ENCODE data around the gene PMPCB. TPM values are rescaled to one million over a fixed set of nuclear protein-coding genes. Genes with fewer than 3 reads are reported as not detected.
"Not testable (repeated sequence)": the region's sequence is repeated elsewhere in the genome, so short reads cannot be mapped to it uniquely, and the experiment has no call there.

Gene PMPCB, protein sequence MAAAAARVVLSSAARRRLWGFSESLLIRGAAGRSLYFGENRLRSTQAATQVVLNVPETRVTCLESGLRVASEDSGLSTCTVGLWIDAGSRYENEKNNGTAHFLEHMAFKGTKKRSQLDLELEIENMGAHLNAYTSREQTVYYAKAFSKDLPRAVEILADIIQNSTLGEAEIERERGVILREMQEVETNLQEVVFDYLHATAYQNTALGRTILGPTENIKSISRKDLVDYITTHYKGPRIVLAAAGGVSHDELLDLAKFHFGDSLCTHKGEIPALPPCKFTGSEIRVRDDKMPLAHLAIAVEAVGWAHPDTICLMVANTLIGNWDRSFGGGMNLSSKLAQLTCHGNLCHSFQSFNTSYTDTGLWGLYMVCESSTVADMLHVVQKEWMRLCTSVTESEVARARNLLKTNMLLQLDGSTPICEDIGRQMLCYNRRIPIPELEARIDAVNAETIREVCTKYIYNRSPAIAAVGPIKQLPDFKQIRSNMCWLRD
- polyA plus RNA-seq (ENCODE audit: insufficient read length in 3 of 3), result 100 to 1,000 TPM in 1 of 3 donors, 10 to 100 TPM in 2; 91.8 to 103 (median 97.0) TPM
- long read RNA-seq, donor 1, transcript PMPCB-201 (13 exons, 2,472 nt), result major isoform, 26 of 118 reads
- long read RNA-seq, donor 1, transcript PMPCB-202 (12 exons, 1,714 nt), result minor isoform, 6 of 118 reads
- long read RNA-seq, donor 1, partial matches to known transcripts, result 84 of 118 reads
- long read RNA-seq, donor 1, other reads (novel, unspliced or antisense), result 0 of 118 reads
- long read RNA-seq, donor 2, transcript PMPCB-202 (12 exons, 1,714 nt), result minor isoform, 5 of 188 reads
- long read RNA-seq, donor 2, transcript PMPCB-201 (13 exons, 2,472 nt), result major isoform, 23 of 188 reads
- long read RNA-seq, donor 2, partial matches to known transcripts, result 139 of 188 reads
- long read RNA-seq, donor 2, other reads (novel, unspliced or antisense), result 19 of 188 reads
- long read RNA-seq, donor 3, transcript PMPCB-201 (13 exons, 2,472 nt), result major isoform, 14 of 134 reads
- long read RNA-seq, donor 3, transcript PMPCB-202 (12 exons, 1,714 nt), result minor isoform, 5 of 134 reads
- long read RNA-seq, donor 3, partial matches to known transcripts, result 102 of 134 reads
- long read RNA-seq, donor 3, other reads (novel, unspliced or antisense), result 10 of 134 reads
- long read RNA-seq, donor 4, transcript PMPCB-201 (13 exons, 2,472 nt), result major isoform, 22 of 201 reads
- long read RNA-seq, donor 4, transcript PMPCB-202 (12 exons, 1,714 nt), result minor isoform, 9 of 201 reads
- long read RNA-seq, donor 4, partial matches to known transcripts, result 158 of 201 reads
- long read RNA-seq, donor 4, other reads (novel, unspliced or antisense), result 10 of 201 reads
- long read RNA-seq, donor 5, transcript PMPCB-201 (13 exons, 2,472 nt), result major isoform, 6 of 33 reads
- long read RNA-seq, donor 5, partial matches to known transcripts, result 27 of 33 reads
- long read RNA-seq, donor 5, other reads (novel, unspliced or antisense), result 0 of 33 reads
- long read RNA-seq, donor 6, transcript PMPCB-201 (13 exons, 2,472 nt), result major isoform, 20 of 230 reads
- long read RNA-seq, donor 6, partial matches to known transcripts, result 191 of 230 reads
- long read RNA-seq, donor 6, other reads (novel, unspliced or antisense), result 10 of 230 reads
- long read RNA-seq, donor 7, transcript PMPCB-201 (13 exons, 2,472 nt), result major isoform, 35 of 128 reads
- long read RNA-seq, donor 7, partial matches to known transcripts, result 85 of 128 reads
- long read RNA-seq, donor 7, other reads (novel, unspliced or antisense), result 0 of 128 reads
- long read RNA-seq, donor 8, transcript PMPCB-201 (13 exons, 2,472 nt), result major isoform, 15 of 78 reads
- long read RNA-seq, donor 8, partial matches to known transcripts, result 56 of 78 reads
- long read RNA-seq, donor 8, other reads (novel, unspliced or antisense), result 5 of 78 reads
- long read RNA-seq, donor 9, transcript PMPCB-201 (13 exons, 2,472 nt), result major isoform, 32 of 238 reads
- long read RNA-seq, donor 9, partial matches to known transcripts, result 184 of 238 reads
- long read RNA-seq, donor 9, other reads (novel, unspliced or antisense), result 16 of 238 reads
- long read RNA-seq, donor 10, transcript PMPCB-201 (13 exons, 2,472 nt), result major isoform, 17 of 198 reads
- long read RNA-seq, donor 10, partial matches to known transcripts, result 171 of 198 reads
- long read RNA-seq, donor 10, other reads (novel, unspliced or antisense), result 5 of 198 reads
- long read RNA-seq, donor 11, transcript PMPCB-201 (13 exons, 2,472 nt), result major isoform, 16 of 107 reads
- long read RNA-seq, donor 11, partial matches to known transcripts, result 87 of 107 reads
- long read RNA-seq, donor 11, other reads (novel, unspliced or antisense), result 0 of 107 reads
- long read RNA-seq, donor 12, transcript PMPCB-201 (13 exons, 2,472 nt), result major isoform, 28 of 200 reads
- long read RNA-seq, donor 12, transcript PMPCB-207 (2 exons, 1,615 nt), result minor isoform, 5 of 200 reads
- long read RNA-seq, donor 12, transcript PMPCB-202 (12 exons, 1,714 nt), result minor isoform, 6 of 200 reads
- long read RNA-seq, donor 12, partial matches to known transcripts, result 145 of 200 reads
- long read RNA-seq, donor 12, other reads (novel, unspliced or antisense), result 16 of 200 reads
- long read RNA-seq, donor 13, transcript PMPCB-201 (13 exons, 2,472 nt), result major isoform, 8 of 70 reads
- long read RNA-seq, donor 13, partial matches to known transcripts, result 54 of 70 reads
- long read RNA-seq, donor 13, other reads (novel, unspliced or antisense), result 0 of 70 reads
- long read RNA-seq, donor 14, transcript PMPCB-202 (12 exons, 1,714 nt), result minor isoform, 5 of 366 reads
- long read RNA-seq, donor 14, transcript PMPCB-201 (13 exons, 2,472 nt), result major isoform, 32 of 366 reads
- long read RNA-seq, donor 14, partial matches to known transcripts, result 298 of 366 reads
- long read RNA-seq, donor 14, other reads (novel, unspliced or antisense), result 29 of 366 reads
- long read RNA-seq, donor 15, transcript PMPCB-202 (12 exons, 1,714 nt), result minor isoform, 5 of 189 reads
- long read RNA-seq, donor 15, transcript PMPCB-201 (13 exons, 2,472 nt), result major isoform, 24 of 189 reads
- long read RNA-seq, donor 15, partial matches to known transcripts, result 156 of 189 reads
- long read RNA-seq, donor 15, other reads (novel, unspliced or antisense), result 0 of 189 reads
- long read RNA-seq, donor 16, transcript PMPCB-202 (12 exons, 1,714 nt), result minor isoform, 5 of 220 reads
- long read RNA-seq, donor 16, transcript PMPCB-201 (13 exons, 2,472 nt), result major isoform, 20 of 220 reads
- long read RNA-seq, donor 16, partial matches to known transcripts, result 185 of 220 reads
- long read RNA-seq, donor 16, other reads (novel, unspliced or antisense), result 8 of 220 reads

DNA sequence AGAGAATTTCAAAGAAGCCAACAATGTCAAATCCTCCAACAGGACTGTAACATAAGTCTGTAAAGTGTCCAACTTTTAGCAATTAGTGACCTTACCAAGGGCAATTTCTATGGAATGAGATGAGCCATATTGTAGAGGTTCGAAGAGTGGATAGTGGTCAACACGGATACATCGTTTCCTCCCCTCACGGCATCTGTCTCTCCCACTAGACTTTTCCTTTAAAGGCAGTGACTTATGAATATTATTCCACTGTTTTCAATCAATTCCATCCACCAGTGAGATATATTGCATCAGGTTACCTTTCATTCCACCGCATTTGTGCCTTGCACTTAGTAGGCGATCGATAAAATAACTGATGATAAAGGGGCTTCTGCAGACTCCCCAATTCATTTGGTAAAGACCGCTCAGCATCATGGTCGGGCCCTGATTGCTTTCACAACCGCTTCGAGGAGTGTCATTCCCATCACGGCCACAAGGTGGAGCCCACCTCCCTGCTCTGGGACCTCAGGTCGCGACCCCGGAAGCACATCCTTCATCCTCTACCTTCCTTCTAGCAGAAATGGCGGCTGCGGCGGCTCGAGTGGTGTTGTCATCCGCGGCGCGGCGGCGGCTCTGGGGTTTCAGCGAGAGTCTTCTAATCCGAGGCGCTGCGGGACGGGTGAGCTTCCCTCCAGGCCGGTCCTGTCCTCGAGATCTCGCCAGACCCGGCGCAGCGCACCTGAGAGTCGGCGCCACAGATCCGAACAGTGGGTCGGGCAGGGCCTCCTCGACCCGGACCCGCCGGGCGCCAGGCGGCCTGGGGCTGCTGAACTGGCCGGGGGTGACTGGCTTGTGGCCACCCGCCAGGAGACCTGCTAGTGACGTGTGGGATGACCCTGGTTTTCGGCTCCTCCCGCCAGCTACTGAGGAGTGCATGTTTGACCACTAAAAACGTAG lies at the start of gene PMPCB:
Gene PMPCB (plus strand): TSS at position 535 of the 936 bp plus-strand sequence. CDS start 25 bp downstream, at position 560.
- DNase-seq, result peak; percentile 92

DNA sequence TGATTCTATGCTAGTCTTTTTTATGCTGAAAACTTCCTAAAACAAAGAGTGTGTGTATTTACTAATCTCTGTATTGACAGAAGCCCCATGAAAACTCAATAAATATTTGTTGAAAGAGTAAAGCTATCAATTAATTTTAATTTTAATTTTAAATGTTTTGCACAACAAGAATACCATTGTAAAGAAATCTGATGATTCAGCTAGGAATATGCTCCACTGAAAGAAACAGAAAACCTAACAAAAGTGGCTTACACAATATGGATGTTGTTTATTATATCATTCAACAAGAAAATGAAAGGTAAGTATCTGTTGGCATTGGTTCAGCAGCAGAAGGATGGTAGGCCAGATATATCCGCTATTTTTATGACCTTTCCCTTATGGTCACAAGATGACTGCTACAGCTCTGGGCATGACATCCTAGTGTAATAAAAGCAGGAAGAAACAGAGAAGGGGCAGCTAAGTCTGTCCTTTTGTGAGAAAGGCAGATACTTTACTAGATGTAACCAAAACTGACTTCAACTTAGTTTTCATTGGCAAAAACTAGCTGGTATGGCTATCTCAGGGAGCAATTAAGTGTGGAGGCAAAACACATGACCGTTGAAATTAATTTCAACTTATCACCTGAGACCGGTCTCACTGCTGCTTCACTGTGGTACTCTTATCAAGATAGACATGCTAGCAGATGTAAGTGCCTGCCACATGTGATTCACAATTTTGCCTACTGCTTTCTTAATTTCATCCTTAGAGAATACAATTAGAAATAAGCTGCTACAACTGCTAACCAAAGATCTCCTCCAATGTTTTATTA lies 43.3 kb upstream of the PMPCB start:
- not testable (repeated sequence) for DNase-seq

DNA sequence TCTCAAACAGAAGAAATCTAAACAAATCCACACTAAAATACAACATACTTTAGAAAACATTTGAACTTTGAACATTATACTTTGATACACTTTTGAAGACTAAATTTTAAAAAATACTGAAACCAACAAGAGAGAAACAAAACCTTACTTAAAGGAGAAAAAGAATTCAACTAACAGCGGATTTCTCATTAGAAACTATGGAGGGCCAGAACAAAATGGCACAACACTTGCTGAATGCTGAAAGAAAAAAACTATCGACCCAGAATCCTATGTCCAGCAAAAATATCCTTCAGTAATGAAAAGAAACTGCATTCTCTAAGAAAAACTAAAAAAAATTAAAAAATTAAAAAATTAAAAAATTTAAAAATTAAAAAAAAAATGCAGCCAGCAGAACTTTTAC lies 33.2 kb upstream of the PMPCB start:
- DNase-seq, result not testable (repeated sequence)

DNA sequence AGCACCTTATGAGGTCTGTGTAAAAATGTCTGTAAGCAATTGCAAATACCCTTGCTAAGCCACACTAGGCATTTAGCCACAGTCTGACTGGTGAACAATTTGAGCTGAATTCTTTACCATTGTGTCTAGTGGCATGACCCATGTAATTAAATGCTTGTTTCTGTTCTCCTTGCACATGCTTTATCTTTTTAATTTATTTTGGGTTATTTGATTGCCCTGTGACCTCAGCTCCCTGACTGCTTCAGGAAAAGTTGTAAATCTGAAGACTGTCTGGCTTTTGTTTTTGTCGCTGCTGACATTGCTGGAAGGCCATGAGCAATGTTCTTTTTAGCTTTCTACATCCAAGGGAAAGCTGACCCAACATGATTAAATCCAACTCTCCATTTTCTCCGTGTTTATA lies 31.0 kb upstream of the PMPCB start:
- peak; percentile 8 for DNase-seq

DNA sequence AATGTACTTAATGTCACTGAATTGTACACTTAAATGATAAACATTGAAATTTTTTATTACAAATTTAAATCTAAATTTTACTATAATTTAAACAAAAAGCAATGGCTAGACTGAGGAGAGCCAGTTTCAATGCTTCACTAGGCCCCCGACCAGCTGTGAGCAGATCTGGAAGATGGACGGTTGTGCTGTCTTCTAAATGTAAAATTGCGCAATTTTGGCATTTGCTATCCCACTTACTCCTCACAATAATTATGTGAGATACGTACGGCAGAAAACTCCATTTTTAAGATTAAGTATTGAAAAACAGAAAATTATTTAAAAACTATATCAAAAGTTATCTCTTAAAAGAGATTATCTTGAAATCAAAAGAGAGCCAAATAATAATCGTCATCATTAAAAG lies 23.9 kb upstream of the PMPCB start:
- DNase-seq, result not testable (repeated sequence)

DNA sequence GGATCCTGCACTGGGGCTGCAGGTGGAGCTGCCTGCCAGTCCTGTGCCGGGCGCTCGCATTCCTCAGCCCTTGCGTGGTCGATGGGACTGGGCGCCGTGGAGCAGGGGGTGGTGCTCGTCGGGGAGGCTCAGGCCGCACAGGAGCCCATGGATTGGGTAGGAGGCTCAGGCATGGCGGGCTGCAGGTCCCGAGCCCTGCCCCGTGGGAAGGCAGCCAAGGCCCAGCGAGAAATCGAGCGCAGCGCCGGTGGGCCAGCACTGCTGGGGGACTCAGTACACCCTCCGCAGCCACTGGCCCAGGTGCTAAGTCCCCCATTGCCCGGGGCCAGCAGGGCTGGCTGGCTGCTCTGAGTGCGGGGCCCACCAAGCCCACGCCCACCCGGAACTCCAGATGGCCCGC lies 22.4 kb upstream of the PMPCB start:
- DNase-seq, result not testable (repeated sequence)

DNA sequence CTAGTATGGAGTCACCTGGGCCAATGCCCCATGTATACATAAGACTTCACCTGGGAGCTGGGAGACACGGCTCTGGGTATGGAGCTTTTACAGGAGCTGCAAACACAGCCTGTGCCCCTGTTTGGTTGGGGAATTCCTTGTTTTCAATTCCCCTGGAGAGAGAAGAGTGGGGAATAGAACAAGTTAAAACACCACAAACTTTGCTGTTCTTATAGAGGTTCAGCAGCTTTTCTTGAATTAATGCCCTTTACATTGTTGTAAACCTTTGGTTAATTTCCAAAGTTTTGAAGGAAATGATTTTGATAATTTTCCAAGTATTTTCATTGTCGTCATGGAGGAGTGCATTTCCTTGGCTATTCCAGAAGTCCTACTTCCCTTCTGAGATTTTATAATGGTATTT lies 19.0 kb upstream of the PMPCB start:
- DNase-seq, result not testable (repeated sequence)

DNA sequence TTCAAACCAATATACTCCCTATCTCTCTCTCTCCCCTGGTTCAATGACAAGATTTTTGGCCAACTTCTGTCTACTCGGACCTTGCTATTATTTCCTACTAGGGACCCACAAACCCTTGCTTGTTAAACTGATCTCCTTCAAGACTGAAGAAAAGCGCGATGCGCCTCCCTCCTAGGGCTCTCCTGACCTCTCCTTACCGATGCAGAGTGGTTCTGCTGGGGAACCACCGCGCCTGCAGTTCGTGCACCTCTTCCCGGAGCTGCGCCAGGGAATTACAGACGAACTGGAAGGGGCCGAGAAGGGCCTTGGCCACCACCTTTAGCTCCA lies 17.6 kb upstream of the PMPCB start:
- DNase-seq, result peak; percentile 11

DNA sequence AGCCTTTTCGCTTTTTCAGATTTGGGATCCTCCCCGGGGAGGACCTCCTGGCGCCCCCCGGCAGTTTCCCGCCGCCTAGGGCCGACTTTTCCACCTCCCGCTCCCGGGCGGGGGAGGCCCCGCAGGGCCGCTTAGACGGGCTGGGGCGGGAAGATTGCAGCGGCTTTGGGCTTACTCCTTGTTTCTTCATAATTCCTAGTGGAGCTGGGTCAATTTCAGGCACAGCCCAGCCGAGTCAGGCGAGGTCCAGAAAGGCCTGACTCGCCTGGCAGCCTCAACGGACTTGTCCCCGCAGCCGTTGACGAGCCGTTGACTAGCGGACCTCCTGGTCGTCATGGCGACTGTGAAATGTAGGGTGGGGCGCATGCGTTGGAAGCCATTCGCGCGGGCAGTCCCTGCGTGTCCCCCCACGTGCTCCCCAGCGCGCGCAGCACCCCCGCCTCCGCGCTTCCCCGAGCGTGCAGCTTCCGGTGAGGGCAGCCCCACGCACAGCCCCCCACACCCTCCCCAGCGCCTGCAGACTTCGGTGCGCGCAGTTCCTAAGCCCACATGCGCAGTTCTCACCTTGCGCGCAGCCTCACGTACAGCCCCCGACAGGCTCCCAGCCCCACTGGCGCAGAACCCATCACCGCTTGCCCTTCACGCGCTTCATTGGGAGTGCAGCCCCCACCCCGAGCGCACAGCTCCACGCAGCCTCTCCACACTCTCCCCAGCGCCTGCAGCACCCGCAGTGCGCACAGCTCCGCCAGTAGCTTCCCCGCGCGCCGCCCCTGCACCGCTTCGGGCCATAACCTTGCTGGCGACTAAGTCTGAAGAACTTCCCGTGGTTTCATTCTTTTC lies 17.1 kb upstream of the PMPCB start:
- peak; percentile 54 for DNase-seq

DNA sequence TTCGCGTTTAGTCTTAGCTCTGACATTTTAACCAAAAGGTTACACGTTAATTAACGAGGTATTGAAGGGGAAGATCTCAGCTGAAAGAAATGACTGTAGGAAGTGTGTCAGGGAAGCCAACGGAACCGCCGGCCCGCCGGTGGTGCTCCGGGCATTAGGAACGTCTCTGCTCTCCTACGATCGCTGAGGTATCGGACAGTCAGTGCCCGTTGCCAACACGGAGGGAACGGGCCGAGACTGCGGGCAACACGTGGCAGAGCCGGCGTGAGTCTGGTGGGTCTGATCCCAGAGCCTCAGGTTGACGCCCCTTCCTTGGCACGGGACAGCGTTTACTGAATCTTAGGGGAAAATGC lies 16.5 kb upstream of the PMPCB start:
- DNase-seq, result not testable (repeated sequence)

DNA sequence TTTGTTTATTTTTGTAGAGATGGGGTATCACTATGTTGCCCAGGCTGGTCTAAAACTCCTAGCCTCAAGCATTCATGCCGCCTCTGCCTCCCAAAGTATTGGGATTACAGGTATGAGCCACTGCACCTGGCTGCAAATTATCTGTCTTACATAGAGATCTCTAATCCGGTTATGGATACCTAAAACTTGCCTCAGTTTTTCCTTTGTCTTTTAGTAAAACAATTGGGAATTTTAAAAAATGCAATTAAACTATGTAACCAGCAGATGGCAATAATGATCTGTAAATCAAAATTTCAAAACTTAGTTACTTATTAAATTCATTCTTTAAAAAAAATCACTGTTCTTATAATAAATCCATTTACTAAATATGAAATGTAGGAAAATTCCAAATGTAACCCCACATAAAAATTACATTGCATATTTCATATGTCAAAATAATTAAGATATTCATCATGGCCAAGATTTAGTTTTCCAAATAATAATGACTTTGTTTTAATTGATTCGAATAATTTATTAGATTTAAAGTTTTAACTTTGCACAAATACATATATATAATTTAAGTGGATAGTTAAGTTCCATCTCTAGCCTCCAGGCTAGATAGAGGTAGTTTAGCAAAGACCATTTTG lies 14.3 kb upstream of the PMPCB start:
- not testable (repeated sequence) for DNase-seq

DNA sequence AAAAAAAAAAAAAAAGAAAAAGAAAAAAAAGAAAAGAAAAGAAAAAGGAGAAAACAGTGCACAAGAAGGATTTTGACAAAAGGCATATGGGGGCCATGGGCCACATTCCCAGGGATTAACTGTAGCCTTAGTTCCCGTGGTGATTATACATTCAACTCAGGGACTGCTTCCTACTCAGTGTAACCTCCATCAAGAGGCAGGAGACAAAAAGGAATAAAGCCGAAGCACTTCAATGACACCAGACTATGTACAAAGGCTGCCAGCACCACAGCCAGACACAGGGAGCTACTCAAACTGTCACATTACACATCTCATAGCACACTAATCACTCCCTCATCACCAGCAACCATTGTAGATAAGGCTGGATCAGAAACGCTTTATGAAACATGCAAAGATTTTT lies 5.1 kb upstream of the PMPCB start:
- no peak for DNase-seq

DNA sequence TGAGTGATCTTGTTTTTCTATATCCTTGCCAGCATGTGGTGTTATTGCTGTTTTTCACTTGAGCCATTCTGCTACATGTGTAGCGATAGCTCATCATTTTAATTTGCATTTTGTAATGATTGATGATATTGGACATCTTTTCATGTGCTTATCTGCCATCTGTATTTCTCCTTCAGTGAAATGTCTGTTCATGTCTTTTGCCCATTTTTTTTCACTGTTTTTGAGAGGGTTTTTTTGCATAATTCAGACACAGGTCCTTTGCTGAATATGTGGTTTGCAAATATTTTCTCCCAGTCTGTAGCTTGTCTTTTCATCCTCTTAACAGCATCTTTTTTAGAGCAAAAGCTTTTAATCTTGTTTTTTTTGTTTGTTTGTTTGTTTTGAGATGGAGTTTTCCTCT lies 3.7 kb upstream of the PMPCB start:
- DNase-seq, result no peak

DNA sequence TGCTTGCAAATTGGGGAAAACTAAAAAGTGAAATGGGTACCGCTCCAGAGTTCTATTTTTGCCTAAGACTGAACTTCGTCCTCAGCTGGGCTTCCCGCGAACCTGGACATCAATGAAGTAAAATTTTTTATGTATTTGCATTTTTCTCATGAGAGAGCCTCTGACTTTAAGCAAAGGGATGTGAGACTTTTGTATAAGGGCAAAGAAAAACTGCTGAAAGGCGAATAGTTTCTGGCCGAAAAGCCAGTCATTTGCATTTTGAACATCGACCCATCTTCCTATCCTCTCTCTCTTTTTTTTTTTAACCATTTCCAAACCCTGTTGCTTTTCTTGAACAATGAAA lies 573 bp downstream of the PMPCB start:
- DNase-seq, result no peak
